Right ventricle myocardium inferior (tissue), 1 donor: ENCODE measurements around the gene SARS1. TPM values are rescaled to one million over a fixed set of nuclear protein-coding genes. Genes with fewer than 3 reads are reported as not detected.
A peak's percentile ranks its signal among the peaks of the same experiment; 100 is the strongest.

Experiments used
- ATAC-seq: fragments of 200-7000 bp; cut with Tn5 transposase; one replicate; pipeline ENCODE4 v1.9.1; 2020; ENCODE audit warnings: mild to moderate bottlenecking, moderate library complexity
- DNase-seq: peaks from one replicate; pipeline ENCODE4 v3.0.0; 2021; ENCODE audit errors: missing footprints
- intact Hi-C: fragments of 100-400 bp; cut with DNase I; formaldehyde crosslinking; loops from one replicate; pipeline ENCODE4 v1.11.0; 2022
- total RNA-seq: library from RNA; stranded (reverse); fragmentation: NEBNext Ultra II Directional; extraction: Animal tissue kit (Norgen Biotek cat#: 25700); gene quantifications from one replicate; pipeline ENCODE4 v1.2.1, GENCODE V29; 2021
- donor health status: DM: no; HTN: yes; CAD: no; lungs with severe emphysema.

Gene SARS1
- total RNA-seq, 1 donor from 2014 or later = 97.6 TPM

- DNase-seq = peak; percentile 66
- ATAC-seq = peak; percentile 15
- intact Hi-C loops = no loop called here
These were observed 28.7 kb downstream of the SARS1 start for GRCh38 chr1:109242387-109242786.

- DNase-seq = no peak
These were observed 29.5 kb downstream of the SARS1 start for GRCh38 chr1:109243221-109243620.

GRCh38 chr1:109243860-109244552, 30.3 kb downstream of the SARS1 start:
- ATAC-seq (no peak), DNase-seq (no peak)
- intact Hi-C loops = no loop called here

More at GRCh38 chr1:109243221-109243620, 29.5 kb downstream of the SARS1 start:
- no peak for ATAC-seq
- intact Hi-C loops = no loop called here

- DNase-seq = peak; percentile 13
- no peak for ATAC-seq
- intact Hi-C loops = no loop called here
These were observed 32.4 kb downstream of the SARS1 start for GRCh38 chr1:109246141-109246551.

- intact Hi-C loops = no loop called here
- DNase-seq (no peak), ATAC-seq (no peak)
These were observed 34.0 kb downstream of the SARS1 start for GRCh38 chr1:109247401-109248365.

GRCh38 chr1:109248444-109248796, 34.7 kb downstream of the SARS1 start:
- peak; percentile 22 for DNase-seq
- intact Hi-C loops = no loop called here
- no peak for ATAC-seq

- DNase-seq (peak; percentile 80), ATAC-seq (peak; percentile 70)
- intact Hi-C loops = no loop called here
These were observed 35.3 kb downstream of the SARS1 start, which contains the start of gene CELSR2 for GRCh38 chr1:109248797-109249629. CELSR2 (plus strand) TSS chr1:109249539; CDS start chr1:109250080, 541 bp downstream.

GRCh38 chr1:109249654-109250401, 36.1 kb downstream of the SARS1 start:
- ATAC-seq = no peak
- intact Hi-C loops = loop anchor here (1.0 kb wide), 1 partner anchor 35 kb away; no protein-coding TSS in a partner anchor
- DNase-seq = peak; percentile 58

GRCh38 chr1:109250454-109251276, 36.9 kb downstream of the SARS1 start:
- ATAC-seq (no peak), DNase-seq (peak; percentile 43)
- intact Hi-C loops = loop anchor here (1.0 kb wide), 1 partner anchor 35 kb away; no protein-coding TSS in a partner anchor

- no peak for ATAC-seq
- intact Hi-C loops = no loop called here
- DNase-seq = peak; percentile 37
These were observed 37.8 kb downstream of the SARS1 start for GRCh38 chr1:109251277-109252166.

GRCh38 chr1:109252167-109252892, 38.6 kb downstream of the SARS1 start:
- DNase-seq = peak; percentile 64
- no peak for ATAC-seq
- intact Hi-C loops = no loop called here

- ATAC-seq = peak; percentile 5
- intact Hi-C loops = no loop called here
- peak; percentile 51 for DNase-seq
These were observed 39.4 kb downstream of the SARS1 start for GRCh38 chr1:109252893-109253802.

- ATAC-seq (peak; percentile 10), DNase-seq (peak; percentile 27)
- intact Hi-C loops = no loop called here
These were observed 40.3 kb downstream of the SARS1 start for GRCh38 chr1:109253803-109254620.

GRCh38 chr1:109254621-109255096, 40.9 kb downstream of the SARS1 start:
- DNase-seq (no peak), ATAC-seq (no peak)
- intact Hi-C loops = no loop called here
